GM12878 (cell line): ENCODE measurements around the gene ETV6. TPM values are rescaled to one million over a fixed set of nuclear protein-coding genes. Genes with fewer than 3 reads are reported as not detected.
A peak's percentile ranks its signal among the peaks of the same experiment; 100 is the strongest.

ENCODE experiments used
- ATAC-seq: fragments of 200-7000 bp; cut with Tn5 transposase; 3 replicates; pipeline ENCODE4 v1.9.1; 2020; ENCODE audit warnings: mild to moderate bottlenecking, moderate library complexity
- BruUV-seq: library from RNA; stranded (reverse); fragments of 400-500 nt; replicated peaks from 2 replicates; lab custom pipeline; 2021; lab: Mats Ljungman, UMichigan
- CTCF ChIA-PET: fragments of 300-600 bp; sonication (Branson Sonifier 250); formaldehyde crosslinking; extraction: SDS; loops from one replicate; lab custom pipeline; 2021; ENCODE audit warnings: inconsistent platforms; lab: Yijun Ruan, JAX
- POLR2A ChIA-PET: fragments of 350-600 bp; formaldehyde crosslinking; extraction: SDS; loops from one replicate; lab custom pipeline; 2021; ENCODE audit warnings: inconsistent platforms; lab: Charles Lee
- RAD21 ChIA-PET: fragments of 300-600 bp; sonication (Branson Sonifier 250); formaldehyde crosslinking; loops from one replicate; lab custom pipeline; 2023; ENCODE audit warnings: antibody characterized with exemption; ENCODE audit not compliant: unreplicated experiment; lab: Charles Lee
- SMC1A ChIA-PET: fragments of 300-600 bp; sonication (Branson Sonifier 250); formaldehyde crosslinking; loops from one replicate; lab custom pipeline; 2023; ENCODE audit not compliant: unreplicated experiment, uncharacterized antibody; lab: Charles Lee
- DNase-seq: peaks from one replicate; pipeline ENCODE4 v3.0.0-alpha.2; 2011; ENCODE audit warnings: low read depth, low spot score
- FAIRE-seq: peaks from 3 replicates; lab custom pipeline; 2011; peaks lifted over from hg19 to GRCh38; lab: Jason Lieb, UNC
- H2AFZ ChIP-seq: 2 replicates; pipeline ENCODE4 v1.6.0; 2011; ENCODE audit warnings: low read depth, low read length, control low read depth; ENCODE audit not compliant: control insufficient read depth
- H3K27ac ChIP-seq: 2 replicates; pipeline ENCODE4 v1.5.1; 2011; ENCODE audit warnings: control low read depth; ENCODE audit not compliant: control insufficient read depth, insufficient read depth
- H3K27me3 ChIP-seq, 2 experiments: replicated peaks in 1 of 2; 2 replicates each; pipeline versions ENCODE4 v1.6.0 to v1.6.1; 2011; ENCODE audit warnings: low read length in 1 of 2; ENCODE audit not compliant: control insufficient read depth in 2 of 2, insufficient read depth in 2 of 2
- H3K36me3 ChIP-seq, 2 experiments: 2 replicates each; pipeline ENCODE4 v1.5.1; 2011; ENCODE audit warnings: low read length in 1 of 2; ENCODE audit not compliant: control insufficient read depth in 2 of 2, insufficient read depth in 2 of 2
- H3K4me1 ChIP-seq: 2 replicates; pipeline ENCODE4 v1.6.1; 2011; ENCODE audit warnings: mild to moderate bottlenecking, low read length, moderate library complexity, mixed read lengths; ENCODE audit not compliant: control insufficient read depth, insufficient read depth
- H3K4me2 ChIP-seq: 2 replicates; pipeline ENCODE4 v1.6.0; 2011; ENCODE audit warnings: control low read depth; ENCODE audit not compliant: control insufficient read depth, insufficient read depth
- H3K4me3 ChIP-seq: fragments of 200-600 bp; sonication (generic); 2 replicates; pipeline ENCODE4 v1.5.1; 2016
- H3K79me2 ChIP-seq: 2 replicates; pipeline ENCODE4 v1.6.0; 2011; ENCODE audit warnings: low read length; ENCODE audit not compliant: control insufficient read depth, insufficient read depth
- H3K9ac ChIP-seq: 2 replicates; pipeline ENCODE4 v1.8.0; 2011; ENCODE audit warnings: low read length, control low read depth, mixed read lengths; ENCODE audit not compliant: control insufficient read depth, insufficient read depth
- H3K9me3 ChIP-seq: replicated peaks from 3 replicates; pipeline ENCODE4 v1.5.1; 2011; ENCODE audit warnings: mild to moderate bottlenecking, low read length; ENCODE audit not compliant: control insufficient read depth, insufficient read depth
- H4K20me1 ChIP-seq: 2 replicates; pipeline ENCODE4 v1.6.0; 2011; ENCODE audit not compliant: control insufficient read depth, insufficient read depth
- CBFB ChIP-seq: IDR thresholded peaks from 2 replicates; pipeline ENCODE4 v1.6.1; 2016; ENCODE audit warnings: antibody characterized with exemption, low read depth
- CBX5 ChIP-seq: sonication (generic); IDR thresholded peaks from 2 replicates; pipeline ENCODE4 v1.6.1; 2016; ENCODE audit warnings: low read depth, moderate library complexity, mild to moderate bottlenecking, inconsistent platforms
- GABPA ChIP-seq: IDR thresholded peaks from 2 replicates; pipeline ENCODE4 v1.6.1; 2014; ENCODE audit warnings: antibody characterized with exemption, low read depth, mild to moderate bottlenecking, inconsistent platforms
- IKZF1 ChIP-seq: fragments of 450-650 bp; conservative IDR thresholded peaks from 2 replicates; pipeline ENCODE4 v1.6.1; 2017; ENCODE audit warnings: antibody characterized with exemption, mild to moderate bottlenecking
- JUNB ChIP-seq: IDR thresholded peaks from 2 replicates; pipeline ENCODE4 v1.6.1; 2016; ENCODE audit warnings: antibody characterized with exemption, mild to moderate bottlenecking
- KDM1A ChIP-seq: fragments of 200-600 bp; sonication (generic); IDR thresholded peaks from 2 replicates; pipeline ENCODE4 v1.6.1; 2016; ENCODE audit warnings: borderline replicate concordance
- KLF5 ChIP-seq: fragments of 450-650 bp; IDR thresholded peaks from 2 replicates; pipeline ENCODE4 v1.6.1; 2014; ENCODE audit warnings: mild to moderate bottlenecking; ENCODE audit not compliant: partially characterized antibody
- LARP7 ChIP-seq: fragments of 450-650 bp; IDR thresholded peaks from 2 replicates; pipeline ENCODE4 v1.6.1; 2017; ENCODE audit warnings: mild to moderate bottlenecking
- MEF2B ChIP-seq: fragments of 450-650 bp; IDR thresholded peaks from 2 replicates; pipeline ENCODE4 v1.6.1; 2018; ENCODE audit warnings: mild to moderate bottlenecking, moderate library complexity; ENCODE audit not compliant: partially characterized antibody, poor library complexity, severe bottlenecking
- NFXL1 ChIP-seq: fragments of 450-650 bp; IDR thresholded peaks from 2 replicates; pipeline ENCODE4 v1.6.1; 2017; ENCODE audit warnings: antibody characterized with exemption, mild to moderate bottlenecking, borderline replicate concordance
- PBX3 ChIP-seq: IDR thresholded peaks from 2 replicates; pipeline ENCODE4 v1.6.1; 2011; ENCODE audit warnings: mild to moderate bottlenecking, low read depth, low read length, moderate library complexity; ENCODE audit not compliant: insufficient replicate concordance
- POLR2A ChIP-seq: IDR thresholded peaks from 2 replicates; pipeline ENCODE4 v1.6.1; 2011; ENCODE audit warnings: low read depth, mild to moderate bottlenecking, low read length
- POLR2AphosphoS5 ChIP-seq: IDR thresholded peaks from 2 replicates; pipeline ENCODE4 v1.6.1; 2011; ENCODE audit warnings: mild to moderate bottlenecking, low read length, inconsistent platforms
- POU2F2 ChIP-seq: IDR thresholded peaks from 3 replicates; pipeline ENCODE4 v1.6.1; 2011; ENCODE audit warnings: low read depth, mild to moderate bottlenecking, low read length, borderline replicate concordance
- RELA ChIP-seq: fragments of 450-650 bp; IDR thresholded peaks from 2 replicates; pipeline ENCODE4 v1.8.0; 2014; ENCODE audit warnings: borderline replicate concordance; ENCODE audit not compliant: partially characterized antibody
- SMAD5 ChIP-seq: IDR thresholded peaks from 2 replicates; pipeline ENCODE4 v1.6.1; 2016; ENCODE audit warnings: antibody characterized with exemption, low read depth
- TAF1 ChIP-seq: IDR thresholded peaks from 2 replicates; pipeline ENCODE4 v1.6.1; 2011; ENCODE audit warnings: mild to moderate bottlenecking, low read depth, low read length, borderline replicate concordance
- ZNF622 ChIP-seq: fragments of 450-650 bp; IDR thresholded peaks from 2 replicates; pipeline ENCODE4 v1.6.1; 2017; ENCODE audit warnings: mild to moderate bottlenecking, inconsistent platforms
- ZSCAN29 ChIP-seq: fragments of 450-650 bp; IDR thresholded peaks from 2 replicates; pipeline ENCODE4 v1.6.1; 2017; ENCODE audit warnings: mild to moderate bottlenecking, moderate library complexity
- WGBS: methylation state at CpG from one replicate; pipeline ENCODE4 v1.1.6; 2016; ENCODE audit warnings: low lambda C conversion rate; ENCODE audit not compliant: insufficient replicate concordance, insufficient coverage; ENCODE audit errors: missing lambda C conversion rate; 5-methylcytosine and 5-hydroxymethylcytosine counted together
- in situ Hi-C: fragments of 300-500 bp; cut with MboI; formaldehyde crosslinking; loops from 9 replicates; pipeline ENCODE4 v1.14.3; 2018; ENCODE audit warnings: mixed read lengths
- intact Hi-C: fragments of 100-400 bp; cut with micrococcal nuclease; formaldehyde crosslinking; loops from one replicate; pipeline ENCODE4 v1.14.2; 2022; ENCODE audit not compliant: unreplicated experiment
- polyA plus RNA-seq, 11 experiments: library from polyadenylated mRNA; depleted of rRNA in 4 of 11; unstranded in 6 of 11; stranded (reverse) in 5 of 11; fragments of >200 nt; fragmentation: Nextera tagmentation in 4 of 11; fragmentation: Illumina TruSeq in 1 of 11; extraction: Ambion mirVana in 4 of 11; extraction: Trizol in 1 of 11; gene quantifications; 1 replicate in 1 of 11; 2 replicates in 10 of 11; pipeline versions ENCODE4 v1.2.1 to v1.2.3, GENCODE V29; 2011 to 2016; ENCODE audit warnings: inconsistent platforms in 2 of 11, missing spikeins in 2 of 11, low read depth in 1 of 11
- total RNA-seq, 4 experiments: library from RNA; depleted of rRNA in 3 of 4; stranded (reverse); fragments of >200 nt in 3 of 4; fragmentation: Illumina TruSeq in 1 of 4; extraction: Trizol in 1 of 4; gene quantifications; 2 replicates each; pipeline versions ENCODE4 v1.2.1 to v1.2.3, GENCODE V29; 2013 to 2021

Gene ETV6
- total and polyA plus RNA-seq, 10 of the 15 experiments (the other 5 are each of a cell fraction or from before 2014, with no cell fraction given): 6.6 to 74.8 (median 24.6) TPM

- Histone ChIP-seq H2AFZ (no peak overlapping the region), H3K4me1 (peaks cover 41% of the 10 kb centered on the region), H3K4me2 (peak overlapping the region; percentile 96), H4K20me1 (no peaks in the 10 kb centered on the region), H3K27ac (peak overlapping the region; percentile 93), H3K9me3 (no peaks in the 10 kb centered on the region), H3K36me3 (peaks cover 6 to 17% of the 10 kb centered on the region in 2 experiments), H3K79me2 (peaks cover 71% of the 10 kb centered on the region), H3K4me3 (peak overlapping the region; percentile 61), H3K27me3 (no peaks in the 10 kb centered on the region), H3K9ac (peak overlapping the region; percentile 80)
- ATAC-seq: peak; percentile 89
- in situ Hi-C loops: no loop called here
- no peak for DNase-seq
- RAD21 ChIA-PET: interaction anchor here (0.7 to 5.3 kb wide), 18 partner anchors 12 to 233 kb away, joined by 3 to 71 read pairs (median 5); no protein-coding TSS in a partner anchor
- intact Hi-C loops: loop anchor here (2.0 kb wide), 2 partner anchors 50 to 82 kb away; no protein-coding TSS in a partner anchor
- CTCF ChIA-PET: interaction anchor here (0.6 to 3.6 kb wide), 13 partner anchors 10 to 232 kb away, joined by 3 to 16 read pairs (median 4); no protein-coding TSS in a partner anchor
- BruUV-seq: no TSS peak
- SMC1A ChIA-PET: interaction anchor here (0.6 to 10.7 kb wide), 18 partner anchors 10 to 267 kb away, joined by 3 to 148 read pairs (median 5); no protein-coding TSS in a partner anchor
- 15% methylated on average over 16 of the region's 18 CpGs for WGBS
- POLR2A ChIA-PET: interaction anchor here (0.5 to 4.5 kb wide), 14 partner anchors 10 to 86 kb away, joined by 3 to 24 read pairs (median 4); no protein-coding TSS in a partner anchor
- FAIRE-seq: peak; percentile 65
- no peak for TF ChIP-seq KLF5
- TF ChIP-seq POU2F2: peak; percentile 42; the same call in 1 of the 3 replicates
- no peak for TF ChIP-seq RELA
- TF ChIP-seq GABPA: no peak
- TF ChIP-seq KDM1A: no peak
- TF ChIP-seq LARP7: peak; percentile 70; the same call in 1 of the 2 replicates
- no peak for TF ChIP-seq SMAD5
- TF ChIP-seq IKZF1: peak; percentile 72; the same call in 1 of the 2 replicates
- TF ChIP-seq POLR2AphosphoS5: peak; percentile 59
- TF ChIP-seq CBFB: 0 out of 2 replicates have a peak, but pooled peaks have one; percentile 27
- no peak for TF ChIP-seq PBX3
- no peak; the same call in 1 of the 2 replicates for TF ChIP-seq JUNB
- peak; percentile 82; the same call in 1 of the 2 replicates for TF ChIP-seq CBX5
- TF ChIP-seq MEF2B: no peak
- peak; percentile 59; the same call in 1 of the 2 replicates for TF ChIP-seq TAF1
- 0 out of 2 replicates have a peak, but pooled peaks have one; percentile 18 for TF ChIP-seq ZSCAN29
- peak; percentile 40; the same call in 1 of the 2 replicates for TF ChIP-seq POLR2A
- TF ChIP-seq NFXL1: no peak
- TF ChIP-seq ZNF622: no peak
Observed at GRCh38 chr12:11812586-11813437, 163.3 kb downstream of the ETV6 start.
